ENCODE measurements around the gene PWWP2B.
"Not testable (repeated sequence)": the region's sequence is repeated elsewhere in the genome, so short reads cannot be mapped to it uniquely, and the experiment has no call there.

Gene PWWP2B

GRCh38 chr10:132375795-132376297 is 21.2 kb upstream of the PWWP2B start:
- no peak for DNase-seq (ENCODE audit: insufficient read length, low spot score)
- no peak for TF ChIP-seq SPI1 (IDR thresholded peaks at IDR 0.05; ENCODE audit: low read depth, low read length)
- TF ChIP-seq POU2F2 (IDR thresholded peaks at IDR 0.05; ENCODE audit: low read depth, low read length) = no peak
- no peak for TF ChIP-seq TAF1 (IDR thresholded peaks at IDR 0.05; ENCODE audit: low read depth, low read length)
- no peak for FAIRE-seq

DNA sequence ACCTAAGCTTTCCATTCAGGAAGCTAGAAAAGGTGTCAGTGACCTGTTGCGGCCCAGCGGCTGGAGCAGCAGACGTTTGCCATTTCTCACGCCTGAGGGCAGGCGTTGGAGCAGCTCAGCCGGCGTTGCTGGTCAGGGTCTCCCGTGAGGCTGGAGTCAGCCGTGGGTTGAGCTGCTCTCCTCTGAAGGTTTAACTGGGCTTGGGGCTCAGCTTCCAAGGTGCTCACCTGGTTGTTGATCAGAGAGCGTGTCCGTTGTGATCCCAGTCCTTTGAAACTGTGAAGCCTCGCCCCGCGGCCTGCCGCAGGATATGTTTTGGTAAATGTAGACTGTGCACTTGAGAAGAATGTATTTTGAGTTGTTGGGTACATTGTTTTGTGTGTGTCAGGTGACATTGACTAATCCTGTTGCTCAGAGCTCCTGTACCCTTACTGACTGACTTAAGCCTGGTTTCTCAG is 20.6 kb upstream of the PWWP2B start:
- TF ChIP-seq POLR2A (IDR thresholded peaks at IDR 0.05; ENCODE audit: low read depth, low read length) = no peak
- no peak for TF ChIP-seq TAF1 (IDR thresholded peaks at IDR 0.05; ENCODE audit: low read depth, low read length)
- no peak for TF ChIP-seq PAX5 (IDR thresholded peaks at IDR 0.05; ENCODE audit: insufficient read depth, low read length, severe bottlenecking)
- TF ChIP-seq POLR2AphosphoS5 (IDR thresholded peaks at IDR 0.05; ENCODE audit: low read depth, low read length) = no peak
- no peak for TF ChIP-seq POU2F2 (IDR thresholded peaks at IDR 0.05; ENCODE audit: low read depth, low read length)
- TF ChIP-seq SPI1 (IDR thresholded peaks at IDR 0.05; ENCODE audit: low read depth, low read length) = no peak
- DNase-seq (ENCODE audit: insufficient read length, low spot score) (no peak), FAIRE-seq (no peak)

- TF ChIP-seq TAF1 (IDR thresholded peaks at IDR 0.05; ENCODE audit: low read depth, low read length) (no peak), POLR2AphosphoS5 (IDR thresholded peaks at IDR 0.05; ENCODE audit: low read depth, low read length) (no peak), POLR2A (IDR thresholded peaks at IDR 0.05; ENCODE audit: low read depth, low read length) (no peak), PAX5 (IDR thresholded peaks at IDR 0.05; ENCODE audit: insufficient read depth, low read length, severe bottlenecking) (no peak)
- no peak for FAIRE-seq
- no peak for DNase-seq (ENCODE audit: insufficient read length, low spot score)
Measured at GRCh38 chr10:132377326-132377725, 19.7 kb upstream of the PWWP2B start.

DNA sequence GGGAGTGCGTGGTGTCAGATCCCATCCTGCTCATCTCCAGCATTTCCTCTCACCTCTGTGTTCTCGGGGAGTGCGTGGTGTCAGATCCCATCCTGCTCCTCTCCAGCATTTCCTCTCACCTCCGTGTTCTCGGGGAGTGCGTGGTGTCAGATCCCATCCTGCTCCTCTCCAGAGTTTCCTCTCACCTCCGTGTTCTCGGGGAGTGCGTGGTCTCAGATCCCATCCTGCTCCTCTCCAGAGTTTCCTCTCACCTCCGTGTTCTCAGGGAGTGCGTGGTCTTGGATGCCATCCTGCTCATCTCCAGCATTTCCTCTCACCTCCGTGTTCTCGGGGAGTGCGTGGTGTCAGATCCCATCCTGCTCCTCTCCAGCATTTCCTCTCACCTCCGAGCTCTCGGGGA is 18.0 kb upstream of the PWWP2B start:
- not testable (repeated sequence) for DNase-seq (ENCODE audit: insufficient read length, low spot score); FAIRE-seq

DNA sequence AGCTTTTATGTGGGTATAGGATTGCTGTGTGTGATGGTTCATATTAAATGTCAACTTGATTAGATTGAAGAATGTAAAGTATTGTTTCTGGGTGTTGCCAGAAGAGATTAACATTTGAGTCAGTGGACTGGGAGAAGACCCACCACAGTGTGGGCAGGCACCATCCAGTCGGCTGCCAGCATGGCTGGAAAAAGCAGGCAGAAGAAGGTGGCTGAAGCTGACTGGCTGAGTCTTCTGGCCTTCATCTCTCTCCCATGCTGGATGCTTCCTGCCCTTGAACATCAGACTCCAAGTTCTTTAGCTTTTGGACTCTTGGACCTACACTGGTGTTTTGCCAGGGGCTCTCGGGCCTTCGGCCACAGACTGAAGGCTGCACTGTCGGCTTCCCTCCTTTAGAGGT is 16.0 kb upstream of the PWWP2B start:
- not testable (repeated sequence) for FAIRE-seq; DNase-seq (ENCODE audit: insufficient read length, low spot score)

GRCh38 chr10:132381741-132382140 is 15.3 kb upstream of the PWWP2B start:
- TF ChIP-seq POLR2AphosphoS5 (IDR thresholded peaks at IDR 0.05; ENCODE audit: low read depth, low read length) (no peak), POU2F2 (IDR thresholded peaks at IDR 0.05; ENCODE audit: low read depth, low read length) (no peak), SPI1 (IDR thresholded peaks at IDR 0.05; ENCODE audit: low read depth, low read length) (no peak), TAF1 (IDR thresholded peaks at IDR 0.05; ENCODE audit: low read depth, low read length) (no peak), PAX5 (IDR thresholded peaks at IDR 0.05; ENCODE audit: insufficient read depth, low read length, severe bottlenecking) (no peak), POLR2A (IDR thresholded peaks at IDR 0.05; ENCODE audit: low read depth, low read length) (no peak)
- FAIRE-seq (no peak), DNase-seq (ENCODE audit: insufficient read length, low spot score) (no peak)

DNA sequence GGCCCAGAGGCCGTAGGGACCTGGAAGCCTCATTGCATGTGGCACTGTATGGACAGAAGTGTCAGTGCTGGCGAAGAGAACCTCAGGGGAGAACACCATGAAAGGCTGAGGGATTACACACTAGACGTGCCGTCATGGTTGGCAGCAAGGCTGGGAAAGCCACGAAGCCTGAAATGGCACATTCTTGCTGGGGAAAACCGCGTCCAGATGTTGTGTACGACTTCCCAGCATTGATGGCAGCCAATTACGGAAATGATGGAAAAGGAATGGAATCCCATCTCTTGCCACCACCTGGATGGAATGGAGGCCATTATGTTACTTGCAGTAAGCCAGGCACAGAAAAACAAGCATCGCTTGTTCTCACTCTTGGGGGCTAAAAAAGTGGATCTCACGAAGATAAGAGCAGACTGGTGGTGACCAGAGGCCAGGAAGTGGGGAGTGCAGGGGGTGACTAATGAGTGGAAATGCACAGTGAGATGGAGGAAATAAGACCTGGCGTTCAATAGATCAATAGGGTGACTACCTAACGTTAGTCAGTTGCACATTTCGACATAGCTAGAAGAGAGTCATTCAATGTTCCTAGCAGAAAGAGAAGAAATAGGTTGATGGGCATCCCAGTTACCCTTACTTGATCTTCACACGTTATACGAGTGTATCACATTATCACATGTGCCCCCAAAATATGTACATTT is 14.6 kb upstream of the PWWP2B start:
- DNase-seq (ENCODE audit: insufficient read length, low spot score) (no peak), FAIRE-seq (no peak)
- TF ChIP-seq SPI1 (IDR thresholded peaks at IDR 0.05; ENCODE audit: low read depth, low read length) = no peak
- no peak for TF ChIP-seq POLR2AphosphoS5 (IDR thresholded peaks at IDR 0.05; ENCODE audit: low read depth, low read length)
- no peak for TF ChIP-seq POU2F2 (IDR thresholded peaks at IDR 0.05; ENCODE audit: low read depth, low read length)
- TF ChIP-seq PAX5 (IDR thresholded peaks at IDR 0.05; ENCODE audit: insufficient read depth, low read length, severe bottlenecking) = no peak

DNA sequence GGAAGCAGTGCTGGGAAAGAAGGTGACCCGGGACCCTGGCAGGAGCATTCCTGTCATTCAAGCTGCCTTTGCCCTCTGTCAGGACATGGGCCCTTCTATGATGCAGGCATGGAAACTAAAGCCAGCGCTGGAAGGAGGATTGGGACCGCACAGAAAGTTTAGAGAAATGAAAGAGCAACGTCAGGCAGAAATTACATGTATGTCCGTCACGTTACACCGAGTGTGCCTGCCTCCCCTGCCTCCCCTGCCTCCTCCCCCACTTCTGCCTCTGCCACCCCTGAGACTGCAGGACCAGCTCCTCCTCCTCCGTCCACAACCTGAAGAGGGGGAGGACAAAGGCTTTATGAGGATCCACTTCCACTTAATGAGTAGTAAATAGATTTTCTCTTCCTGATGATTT is 13.9 kb upstream of the PWWP2B start:
- no peak for FAIRE-seq
- no peak for DNase-seq (ENCODE audit: insufficient read length, low spot score)
- TF ChIP-seq TAF1 (IDR thresholded peaks at IDR 0.05; ENCODE audit: low read depth, low read length) = no peak
- no peak for TF ChIP-seq PAX5 (IDR thresholded peaks at IDR 0.05; ENCODE audit: insufficient read depth, low read length, severe bottlenecking)
- TF ChIP-seq POLR2AphosphoS5 (IDR thresholded peaks at IDR 0.05; ENCODE audit: low read depth, low read length) = no peak
- TF ChIP-seq POU2F2 (IDR thresholded peaks at IDR 0.05; ENCODE audit: low read depth, low read length) = no peak
- no peak for TF ChIP-seq SPI1 (IDR thresholded peaks at IDR 0.05; ENCODE audit: low read depth, low read length)
- TF ChIP-seq POLR2A (IDR thresholded peaks at IDR 0.05; ENCODE audit: low read depth, low read length) = no peak

GRCh38 chr10:132383751-132384196 is 13.2 kb upstream of the PWWP2B start:
- TF ChIP-seq PAX5 (IDR thresholded peaks at IDR 0.05; ENCODE audit: insufficient read depth, low read length, severe bottlenecking) = no peak
- TF ChIP-seq TAF1 (IDR thresholded peaks at IDR 0.05; ENCODE audit: low read depth, low read length) = no peak
- TF ChIP-seq SPI1 (IDR thresholded peaks at IDR 0.05; ENCODE audit: low read depth, low read length) = no peak
- no peak for TF ChIP-seq POLR2AphosphoS5 (IDR thresholded peaks at IDR 0.05; ENCODE audit: low read depth, low read length)
- TF ChIP-seq POLR2A (IDR thresholded peaks at IDR 0.05; ENCODE audit: low read depth, low read length) = no peak
- TF ChIP-seq POU2F2 (IDR thresholded peaks at IDR 0.05; ENCODE audit: low read depth, low read length) = no peak
- DNase-seq (ENCODE audit: insufficient read length, low spot score) (no peak), FAIRE-seq (no peak)

GRCh38 chr10:132384618-132385388 is 12.2 kb upstream of the PWWP2B start:
- no peak for FAIRE-seq
- DNase-seq (ENCODE audit: insufficient read length, low spot score) = no peak
- TF ChIP-seq POU2F2 (IDR thresholded peaks at IDR 0.05; ENCODE audit: low read depth, low read length) (no peak), PAX5 (IDR thresholded peaks at IDR 0.05; ENCODE audit: insufficient read depth, low read length, severe bottlenecking) (no peak), POLR2A (IDR thresholded peaks at IDR 0.05; ENCODE audit: low read depth, low read length) (no peak), SPI1 (IDR thresholded peaks at IDR 0.05; ENCODE audit: low read depth, low read length) (no peak), TAF1 (IDR thresholded peaks at IDR 0.05; ENCODE audit: low read depth, low read length) (no peak), POLR2AphosphoS5 (IDR thresholded peaks at IDR 0.05; ENCODE audit: low read depth, low read length) (no peak)

Data from GM12891 (cell line).